HCEC 1CT (cell line): ENCODE results near the gene LMF2.
A peak's percentile ranks its signal among the peaks of the same experiment; 100 is the strongest.
"Not testable (repeated sequence)": the region's sequence is repeated elsewhere in the genome, so short reads cannot be mapped to it uniquely, and the experiment has no call there.

Experiments
- DNase-seq: peaks from one replicate; pipeline ENCODE4 v3.0.0-alpha.2; 2017

Gene LMF2

DNA sequence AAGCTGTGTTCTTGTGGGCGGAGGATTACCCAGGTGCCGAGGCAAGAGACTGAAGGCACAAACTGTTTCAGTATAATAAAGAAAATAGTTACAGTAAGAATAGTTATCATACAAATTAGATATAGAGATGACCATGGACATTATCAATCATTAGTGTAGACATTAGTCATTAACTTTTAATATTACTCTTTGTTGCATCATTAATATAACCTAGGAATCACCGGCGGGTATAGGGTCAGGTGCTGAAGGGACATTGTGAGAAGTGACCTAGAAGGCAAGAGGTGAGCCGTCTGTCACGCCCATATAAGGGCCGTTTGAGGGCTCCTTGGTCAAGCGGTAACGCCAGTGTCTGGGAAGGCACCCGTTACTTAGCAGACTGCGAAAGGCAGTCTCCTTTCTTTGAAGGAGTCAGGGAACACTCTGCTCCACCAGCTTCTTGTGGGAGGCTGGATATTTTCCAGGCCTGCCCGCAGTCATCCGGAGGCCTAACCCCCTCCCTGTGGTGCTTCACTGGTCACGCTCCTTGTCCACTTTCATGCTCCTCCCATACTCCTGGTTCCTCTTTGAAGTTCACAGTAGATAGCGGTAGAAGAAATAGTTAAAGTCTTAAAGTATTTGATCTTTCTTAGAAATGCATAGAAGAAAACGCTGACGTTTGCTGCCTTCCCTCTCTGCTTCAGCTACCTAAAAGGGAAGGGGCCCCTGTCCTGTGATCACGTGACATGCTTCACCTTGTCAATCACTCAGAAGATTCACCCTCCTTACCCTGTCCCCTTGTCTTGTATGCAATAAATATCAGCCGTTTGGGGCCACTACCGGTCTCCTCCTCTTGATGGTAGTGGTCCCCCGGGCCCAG lies 26.6 kb upstream of the LMF2 start:
- not testable (repeated sequence) for DNase-seq

DNA sequence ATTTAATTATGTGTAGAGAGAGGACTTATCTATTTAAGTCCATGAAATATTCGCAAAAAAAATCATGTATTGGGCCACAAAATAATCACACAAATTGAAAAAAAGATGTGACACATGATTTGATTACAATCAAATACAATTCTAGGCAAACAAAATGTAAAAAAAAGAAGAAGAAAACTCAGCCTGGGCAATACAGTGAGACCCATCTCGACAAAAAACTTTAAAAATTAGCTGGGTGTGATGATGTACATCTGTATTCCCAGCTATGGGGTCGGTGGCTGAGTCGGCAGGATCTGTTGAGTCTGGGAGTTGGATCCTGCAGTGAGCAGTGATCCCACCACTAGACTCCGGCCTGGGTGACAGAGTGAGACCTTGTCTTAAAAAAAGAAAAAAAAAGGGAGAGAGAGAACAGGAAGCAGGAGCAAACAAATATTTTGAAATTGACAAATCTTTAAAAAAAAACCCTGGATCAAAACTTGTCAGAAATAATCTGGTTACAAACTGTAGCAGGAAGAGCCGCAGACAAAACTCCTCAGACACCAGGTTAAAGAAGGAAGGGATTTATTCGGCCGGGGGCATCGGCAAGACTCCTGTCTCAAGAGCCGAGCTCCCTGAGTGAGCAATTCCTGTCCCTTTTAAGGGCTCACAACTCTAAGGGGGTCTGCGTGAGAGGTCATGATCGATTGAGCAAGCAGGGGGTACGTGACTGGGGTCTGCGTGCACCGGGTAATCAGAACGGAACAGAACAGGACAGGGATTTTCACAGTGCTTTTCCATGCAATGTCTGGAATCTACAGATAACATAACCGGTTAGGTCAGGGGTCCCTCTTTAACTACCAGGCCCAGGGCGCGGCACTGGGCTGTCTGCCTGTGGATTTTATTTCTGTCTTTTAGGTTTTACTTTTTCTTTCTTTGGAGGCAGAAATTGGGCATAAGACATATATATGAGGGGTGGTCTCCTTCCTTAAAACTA lies 25.6 kb upstream of the LMF2 start:
- no peak for DNase-seq

DNA sequence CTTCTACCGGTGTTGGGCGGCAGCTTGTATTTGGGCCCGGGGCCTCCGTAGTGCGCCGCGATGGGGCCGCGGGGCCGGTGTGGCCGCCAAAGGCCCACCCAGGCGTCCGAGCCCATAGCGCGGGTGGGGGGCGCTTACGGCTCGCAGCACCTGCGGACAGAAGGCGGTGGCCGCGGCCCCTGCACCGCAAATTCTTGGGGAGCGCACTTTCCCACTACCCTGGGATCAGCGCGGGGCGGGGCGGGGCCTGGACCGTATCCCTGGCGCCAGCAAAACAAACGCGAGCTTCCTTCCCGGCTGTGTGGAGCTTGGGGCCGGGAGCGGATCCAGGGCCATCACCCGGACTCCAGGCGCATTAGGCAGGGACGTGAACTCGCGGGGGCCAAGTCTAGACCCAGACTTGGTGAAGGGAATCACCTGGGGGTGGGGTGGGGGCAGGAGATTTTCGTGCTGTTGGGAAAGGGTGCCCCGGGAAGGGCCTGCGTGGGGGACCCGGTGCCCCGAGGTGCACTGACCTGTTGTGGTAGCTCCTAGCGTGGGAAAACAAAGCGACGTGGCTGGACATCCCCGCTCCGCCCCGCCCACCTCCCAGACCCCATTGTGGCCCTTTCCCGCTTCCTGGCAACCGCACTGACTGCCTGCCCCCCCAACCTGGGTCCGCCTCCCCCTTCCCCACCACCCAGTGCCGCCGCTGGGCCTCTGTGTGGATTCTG lies 24.6 kb upstream of the LMF2 start:
- peak; percentile 48 for DNase-seq

DNA sequence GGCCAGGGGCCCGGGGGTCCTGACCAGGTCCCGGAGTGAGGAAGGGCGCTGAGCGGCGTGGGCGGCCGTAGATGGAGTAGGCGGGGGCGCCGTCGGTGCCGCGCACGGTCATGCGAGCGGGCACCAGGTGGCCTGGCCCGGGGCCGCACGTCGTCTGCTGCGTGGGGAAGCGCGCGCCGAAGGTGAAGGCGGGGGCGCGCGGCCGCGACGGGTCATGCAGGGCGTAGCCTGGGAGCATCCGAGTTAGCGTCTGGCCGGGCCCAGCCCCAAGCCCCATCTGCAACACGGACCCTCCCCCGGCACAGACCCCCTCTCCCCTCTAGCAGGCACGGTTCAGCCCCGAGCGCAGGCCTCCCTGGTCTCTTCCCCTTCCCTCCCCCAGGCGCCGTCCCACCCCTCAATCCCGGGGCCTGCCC lies 24.1 kb upstream of the LMF2 start:
- DNase-seq: no peak

DNA sequence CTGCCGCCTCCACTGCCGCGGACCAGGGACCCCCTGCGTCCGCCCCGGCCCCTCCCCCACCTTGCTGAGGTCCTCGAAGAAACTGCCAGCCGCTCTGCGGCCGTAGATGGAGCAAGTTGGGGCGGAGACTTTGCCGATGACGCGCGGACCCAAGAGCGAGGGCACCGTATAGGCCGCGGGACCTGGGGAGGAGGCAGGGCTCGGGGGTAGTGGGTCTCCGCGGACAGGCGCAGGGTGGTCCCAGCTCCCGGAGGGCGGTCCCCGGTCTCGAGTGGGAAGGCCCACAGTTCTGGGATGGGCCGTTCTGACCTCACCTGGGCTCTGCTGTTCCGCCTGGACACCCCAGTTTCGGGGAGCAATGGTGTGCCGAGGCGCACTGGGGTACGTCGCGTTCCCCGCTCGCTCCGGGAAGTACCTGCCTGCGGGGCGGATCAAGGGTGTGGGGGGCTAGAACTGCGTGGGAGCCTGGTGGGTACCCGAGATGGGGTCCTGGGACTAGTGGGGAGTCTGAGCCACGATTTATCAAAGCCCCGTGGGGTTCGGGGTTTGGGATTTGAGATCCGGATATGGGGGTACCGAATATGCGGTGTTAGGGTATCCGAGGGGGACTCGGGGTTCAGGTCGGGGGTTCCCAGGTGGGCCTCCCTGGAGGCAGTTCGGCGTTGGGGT lies 23.5 kb upstream of the LMF2 start:
- peak; percentile 68 for DNase-seq

DNA sequence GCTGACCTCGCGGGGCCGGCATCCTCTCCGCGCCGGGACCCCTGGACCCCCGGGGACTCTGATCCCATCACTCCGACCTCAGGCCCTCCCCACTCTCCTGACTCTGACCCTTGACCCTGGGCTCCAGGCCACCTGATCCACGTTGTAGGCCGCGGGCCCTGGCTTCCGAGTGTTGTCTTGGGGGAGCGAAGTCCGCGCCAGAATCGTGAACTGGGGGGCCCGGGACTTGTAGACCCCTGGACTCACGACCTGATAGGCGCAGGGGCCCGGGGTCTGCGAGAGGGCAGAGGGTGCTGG lies 23.0 kb upstream of the LMF2 start:
- DNase-seq: no peak

DNA sequence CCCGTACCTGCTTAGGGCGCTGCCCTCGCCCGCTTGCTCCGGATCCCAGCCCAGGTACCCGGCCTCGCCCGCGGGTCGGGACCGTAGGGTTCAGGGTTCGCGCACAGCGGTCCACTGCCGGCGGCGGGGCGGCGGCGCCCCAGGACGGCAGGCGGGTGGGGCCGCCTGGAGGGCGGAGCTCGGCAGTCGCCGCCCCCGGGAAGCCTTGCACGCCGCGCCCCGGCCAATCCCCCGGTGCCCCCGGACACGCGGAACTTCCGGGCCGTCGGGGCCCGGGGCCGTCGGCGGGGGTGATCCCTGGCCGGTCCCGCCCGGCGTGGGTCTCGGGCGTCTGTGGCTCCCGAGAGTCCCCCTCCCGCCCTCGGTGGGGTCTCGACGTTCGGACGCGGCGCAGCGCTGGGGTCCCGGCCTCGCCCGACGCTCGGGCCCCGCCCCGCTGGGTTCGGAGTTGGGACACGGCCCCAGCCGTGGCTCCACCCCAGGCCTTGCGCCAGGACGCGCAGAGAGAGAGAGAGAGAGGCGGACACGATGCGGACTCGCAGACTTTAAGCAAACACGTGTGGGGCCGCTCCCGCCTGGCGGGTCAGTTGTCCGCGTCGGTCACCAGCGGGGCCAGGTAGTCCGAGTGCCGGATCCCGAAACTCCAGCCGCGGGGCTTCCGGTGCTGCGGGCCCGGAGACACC lies 22.5 kb upstream of the LMF2 start, which contains the start of gene TYMP:
TYMP (minus strand) TSS at position 116 of the 683 bp plus-strand sequence. CDS start 303 bp downstream, outside the sequence.
- DNase-seq: peak; percentile 63

DNA sequence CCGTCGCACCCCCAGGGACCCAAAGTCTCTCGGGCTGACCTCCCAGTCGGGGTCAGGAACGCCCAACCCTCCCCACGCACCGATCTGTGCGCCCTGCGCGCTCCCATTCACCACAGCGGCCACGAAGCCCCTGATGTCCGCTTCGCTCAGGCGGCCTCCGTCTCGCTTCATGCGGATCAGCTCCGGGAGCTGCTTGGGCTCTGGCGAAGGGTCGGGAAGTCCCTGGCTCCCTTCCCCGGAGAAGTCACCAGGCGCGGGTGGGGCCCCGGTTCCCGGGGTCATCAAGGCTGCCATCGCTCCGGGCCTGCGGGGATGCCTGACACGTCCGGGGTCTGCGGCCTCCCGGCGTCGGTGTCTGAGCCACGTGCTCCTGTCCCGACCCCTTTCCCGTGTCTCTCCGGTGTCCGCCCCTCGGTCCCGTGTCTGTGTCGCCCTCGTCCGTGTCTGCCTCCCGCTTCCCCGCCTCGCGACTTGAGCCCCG lies 22.0 kb upstream of the LMF2 start:
- no peak for DNase-seq

DNA sequence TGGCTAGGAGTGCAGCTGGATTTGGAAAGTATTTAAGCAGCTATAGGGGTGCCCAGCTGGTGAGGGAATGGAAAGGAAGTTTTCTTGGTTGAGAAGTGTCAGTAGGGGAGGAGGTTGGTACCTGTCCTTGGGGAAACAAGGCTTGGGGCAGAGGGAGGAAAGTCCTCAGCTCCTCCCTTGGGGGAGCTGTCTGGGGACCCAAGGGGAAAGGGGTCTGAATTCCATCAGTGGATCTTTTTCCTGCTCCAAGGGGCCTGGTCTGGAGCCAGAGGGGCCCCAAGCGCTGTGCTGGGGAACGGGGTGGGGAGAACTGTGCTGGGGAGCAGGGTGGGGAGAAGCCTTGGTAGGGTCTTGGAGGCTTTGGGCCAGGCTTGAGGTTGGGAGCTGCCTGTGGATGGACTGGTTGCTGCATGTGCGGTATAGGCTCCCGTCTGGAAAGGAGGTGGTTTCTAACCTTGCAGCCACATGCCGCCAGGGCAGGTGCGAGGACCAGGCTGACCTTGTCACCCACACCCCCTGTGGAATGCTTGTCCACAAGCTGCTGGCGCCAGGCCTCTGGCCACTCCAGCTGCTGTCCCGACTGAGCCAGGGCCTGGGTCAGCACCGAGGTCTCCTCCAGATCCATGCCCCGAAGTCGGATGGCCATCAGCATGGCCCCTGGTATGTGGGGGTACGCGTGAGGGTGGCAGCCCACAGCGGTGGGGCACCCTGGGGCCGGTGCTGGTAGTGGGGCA lies 21.3 kb upstream of the LMF2 start:
- DNase-seq: no peak

DNA sequence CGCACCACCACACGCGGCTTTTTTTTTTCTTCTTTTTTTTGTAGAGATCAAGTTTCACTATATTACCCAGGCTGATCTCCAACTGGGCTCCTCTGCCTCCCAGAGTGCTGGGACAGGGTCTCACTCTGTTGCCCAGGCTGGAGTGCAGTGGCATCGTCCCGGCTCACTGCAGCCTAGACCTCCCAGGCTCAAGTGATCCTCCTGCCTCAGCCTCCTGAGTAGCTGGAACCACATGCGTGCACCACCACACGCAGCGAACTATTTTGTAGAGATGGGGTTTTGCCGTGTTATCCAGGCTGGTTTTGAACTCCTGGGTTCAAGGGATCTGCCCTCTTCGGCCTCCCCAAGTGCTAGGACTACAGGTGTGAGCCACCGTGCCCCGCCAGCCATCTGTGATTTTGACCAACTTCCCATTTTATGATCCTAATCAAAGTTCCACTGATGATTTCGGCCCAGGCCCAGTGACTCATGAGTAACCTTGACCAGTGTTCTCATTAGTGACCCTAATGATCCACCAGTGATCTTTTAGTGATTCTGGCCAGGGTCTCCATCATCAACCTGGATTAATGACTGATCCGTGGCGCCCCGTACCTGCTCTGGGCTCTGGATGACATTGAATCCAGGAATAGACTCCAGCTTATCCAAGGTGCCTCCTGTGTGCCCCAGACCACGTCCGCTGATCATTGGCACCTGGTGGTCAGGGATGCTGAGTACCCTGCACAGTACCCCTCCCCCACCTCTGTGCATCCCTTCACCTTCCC lies 20.6 kb upstream of the LMF2 start:
- DNase-seq: no peak

DNA sequence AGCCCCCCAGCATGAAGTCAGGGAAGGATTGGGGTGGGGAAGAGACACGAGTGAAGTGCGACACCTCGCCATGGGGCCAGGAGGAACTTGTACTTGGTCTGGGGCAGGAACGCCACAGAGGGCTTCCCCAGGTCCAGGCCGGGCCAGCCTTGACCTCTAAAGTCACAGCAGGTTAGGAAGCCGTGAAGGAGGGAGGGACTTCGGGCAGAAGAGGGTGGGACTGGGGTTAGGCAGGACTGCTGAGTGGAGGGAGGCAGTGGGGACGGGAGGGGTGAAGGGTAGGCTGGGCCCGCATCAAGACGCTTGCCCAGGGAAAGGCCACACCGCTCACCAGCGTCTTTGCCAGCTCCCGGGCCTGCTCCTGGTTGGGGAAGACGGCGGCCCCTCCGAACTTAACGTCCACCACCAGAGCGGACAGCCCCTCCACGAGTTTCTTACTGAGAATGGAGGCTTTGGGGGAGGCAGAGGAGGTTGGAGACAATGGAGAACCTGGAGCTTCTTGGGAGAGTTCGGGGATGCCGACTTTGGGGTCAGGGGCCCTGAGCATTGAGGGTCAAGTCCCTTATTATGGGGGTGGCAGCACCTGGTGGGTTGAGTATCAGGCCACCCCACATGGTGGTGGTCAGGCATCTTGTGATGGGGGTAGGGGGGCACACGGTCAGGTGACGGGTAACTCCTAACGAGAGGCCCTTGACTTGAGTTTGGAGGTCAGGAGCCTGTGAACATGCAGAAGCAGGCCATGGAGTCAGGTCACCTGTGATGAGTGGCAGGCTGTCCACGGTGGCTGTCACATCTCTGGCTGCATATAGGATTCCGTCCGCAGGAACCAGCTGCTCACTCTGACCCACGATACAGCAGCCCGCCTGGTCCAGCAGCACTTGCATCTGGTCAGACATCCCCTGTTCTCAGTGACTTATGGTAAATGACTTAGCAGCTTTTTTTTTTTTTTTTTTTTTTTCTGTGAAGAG lies 19.6 kb upstream of the LMF2 start:
- no peak for DNase-seq

DNA sequence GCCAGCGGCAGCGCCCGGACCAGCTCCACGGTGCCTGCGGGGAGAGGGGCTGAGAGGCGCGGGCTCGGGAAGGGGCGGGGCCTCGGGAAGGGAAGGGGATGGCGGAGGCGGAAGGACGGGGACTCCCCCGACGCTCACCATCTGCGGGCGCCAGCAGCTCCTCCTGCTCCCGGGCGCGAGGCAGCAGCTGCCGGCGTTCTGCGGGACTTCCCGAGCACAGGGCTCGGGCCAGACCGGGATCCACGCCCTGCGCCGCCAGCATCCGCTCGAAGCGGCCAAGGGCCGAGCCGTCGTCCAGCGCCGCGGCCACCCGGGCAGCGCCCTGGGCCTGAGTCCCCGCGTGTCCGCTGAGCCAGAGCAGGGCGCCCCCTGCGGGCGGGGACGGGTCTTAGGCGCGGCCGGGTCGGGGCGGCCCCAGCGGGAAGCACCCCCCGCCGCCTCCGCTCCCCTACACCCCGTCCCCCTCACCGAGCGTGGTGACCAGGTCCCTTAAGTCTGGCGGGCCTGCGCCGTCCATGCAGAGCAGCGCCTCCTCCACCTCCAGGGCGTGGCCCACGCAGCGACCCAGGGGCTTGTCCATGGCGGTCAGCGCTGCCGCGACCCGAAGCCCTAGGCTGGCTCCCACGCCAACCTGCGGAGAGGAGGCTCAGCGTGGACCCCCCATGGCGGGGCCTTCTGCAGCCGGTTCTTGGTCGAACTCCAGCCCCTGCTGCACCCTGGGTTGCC lies 18.8 kb upstream of the LMF2 start:
- DNase-seq: peak; percentile 58

DNA sequence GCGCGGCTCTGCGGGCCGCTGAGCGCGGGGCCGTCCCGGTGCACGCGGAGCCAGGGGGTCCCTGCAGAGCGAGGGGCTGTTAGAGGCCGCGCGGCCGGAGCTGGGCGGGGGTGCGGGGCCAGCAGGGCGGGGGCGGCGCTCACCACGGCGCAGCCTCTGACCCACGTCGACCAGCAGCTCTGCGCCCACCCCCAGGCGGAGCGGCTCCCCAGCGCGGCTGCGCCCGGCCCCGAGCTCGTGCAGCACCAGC lies 18.3 kb upstream of the LMF2 start:
- no peak for DNase-seq

DNA sequence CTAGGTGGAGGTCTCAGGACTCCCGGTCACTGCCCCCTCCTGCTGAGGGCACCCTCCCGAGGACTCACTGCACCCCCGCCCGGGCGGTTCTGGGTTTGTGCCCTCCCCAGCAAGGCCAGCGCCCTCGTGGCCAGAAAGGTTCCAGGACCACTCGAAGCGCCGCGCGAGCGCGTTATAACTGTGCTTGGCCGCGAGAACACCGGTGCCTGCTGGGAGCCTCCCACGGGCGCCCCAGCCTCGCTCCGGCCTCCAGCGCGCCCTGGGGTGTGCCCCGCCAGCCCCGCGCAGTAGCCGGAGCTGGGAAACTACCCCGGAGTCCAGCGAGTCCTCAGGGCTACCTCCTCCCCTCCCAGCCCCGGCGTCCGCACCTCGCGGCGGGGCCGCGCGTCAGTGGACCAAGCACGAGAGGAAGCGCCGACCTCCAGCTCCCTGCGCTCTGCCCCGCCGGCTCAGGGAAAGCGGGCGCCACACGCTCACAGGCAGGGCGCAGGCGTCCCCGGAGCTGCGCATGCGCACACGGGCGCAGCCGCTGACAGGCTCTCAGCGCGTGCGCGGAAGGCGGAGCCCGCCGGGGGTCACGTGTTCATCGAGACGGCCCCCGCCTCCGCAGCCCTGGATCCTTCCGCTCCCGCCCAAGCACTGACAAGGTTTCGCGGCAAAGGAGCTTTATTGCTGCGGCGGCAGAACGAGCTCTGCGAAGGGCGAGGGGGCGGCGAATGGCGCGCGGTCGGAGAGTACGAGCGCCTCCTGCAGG lies 17.8 kb upstream of the LMF2 start, which contains the start of gene SCO2:
SCO2 (minus strand) TSS at position 495 of the 754 bp plus-strand sequence. CDS start 1,187 bp downstream, outside the sequence.
- DNase-seq: peak; percentile 95

DNA sequence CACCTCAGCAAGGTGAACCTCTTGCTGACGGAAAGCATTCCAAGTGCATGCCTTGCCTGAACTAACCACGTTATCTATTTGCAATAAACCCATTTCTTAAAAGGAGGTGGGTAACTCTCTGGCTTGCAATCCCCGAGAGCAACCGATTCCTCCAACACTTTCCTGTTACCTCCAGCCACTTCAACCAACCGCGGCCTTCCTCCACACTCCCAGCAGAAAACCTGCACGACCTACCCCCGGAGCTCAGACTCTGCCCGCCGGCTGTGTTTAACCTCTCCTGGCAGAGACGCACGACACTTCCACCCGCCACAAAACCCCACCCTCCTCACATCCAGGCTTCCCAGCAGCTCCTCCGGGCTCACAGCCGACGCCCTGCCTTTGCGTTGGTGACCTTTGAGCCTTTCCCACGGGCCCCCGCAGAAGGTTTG lies 17.2 kb upstream of the LMF2 start:
- no peak for DNase-seq

DNA sequence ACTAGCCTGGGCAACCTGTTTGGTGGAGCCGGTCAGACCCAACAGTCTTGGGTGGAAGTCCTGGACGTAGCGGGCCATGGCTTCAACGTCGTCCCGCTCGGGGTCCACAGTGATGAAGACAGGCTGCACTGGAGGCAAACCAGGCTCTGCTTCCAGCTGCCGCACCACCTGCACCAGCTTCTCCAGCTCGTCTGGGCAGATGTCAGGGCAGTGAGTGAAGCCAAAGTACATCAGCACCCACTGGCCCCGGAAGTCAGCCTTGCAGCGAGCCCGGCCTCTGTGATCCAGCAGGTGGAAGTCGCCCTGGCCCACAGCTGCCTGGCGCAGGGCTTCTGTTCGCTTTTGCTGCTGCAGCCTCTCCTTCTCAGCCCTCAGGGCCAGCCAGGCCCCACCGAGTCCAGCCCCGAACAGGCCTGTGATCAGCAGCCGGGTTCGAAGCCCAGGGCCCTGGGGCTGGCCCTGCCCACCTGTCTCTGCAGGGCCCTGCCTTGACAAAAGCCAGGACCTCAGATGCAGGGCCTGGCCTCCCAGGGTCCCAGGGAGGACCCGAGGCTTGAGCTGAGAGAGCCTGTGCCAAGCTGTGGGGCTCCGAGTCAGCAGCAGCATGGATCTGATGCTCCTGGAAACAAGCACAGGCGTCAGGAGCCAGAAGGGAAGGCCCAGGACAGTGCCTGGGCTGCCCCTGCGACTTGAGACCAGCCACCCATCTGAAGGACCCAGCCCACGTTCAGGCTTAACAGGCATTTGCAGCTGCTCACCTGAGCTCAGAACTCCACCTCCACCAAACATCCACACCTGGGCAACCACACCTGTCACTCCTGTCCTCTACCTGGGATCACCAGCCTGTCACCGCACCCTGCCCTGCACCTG lies 16.5 kb upstream of the LMF2 start:
- DNase-seq: no peak

DNA sequence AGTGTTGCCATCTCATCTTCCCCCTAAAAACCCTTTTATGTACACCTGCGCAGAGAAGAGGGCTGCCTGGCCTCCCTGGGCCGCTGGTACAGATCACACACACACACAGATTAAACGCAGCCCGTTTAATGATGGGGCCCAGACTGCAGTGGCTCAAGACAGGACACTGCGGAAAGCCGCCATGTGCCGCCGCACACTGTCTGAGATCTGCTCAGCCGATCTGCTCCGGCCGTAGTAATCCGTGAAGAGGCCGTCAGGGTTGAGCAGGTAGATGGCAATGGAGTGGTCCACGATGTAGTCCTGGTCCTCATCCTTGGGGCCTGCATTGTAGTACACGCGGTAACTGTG lies 15.9 kb upstream of the LMF2 start:
- DNase-seq: no peak
